ENCODE measurements around the gene SLC25A38.
A peak's percentile ranks its signal among the peaks of the same experiment; 100 is the strongest.

Gene SLC25A38

DNA sequence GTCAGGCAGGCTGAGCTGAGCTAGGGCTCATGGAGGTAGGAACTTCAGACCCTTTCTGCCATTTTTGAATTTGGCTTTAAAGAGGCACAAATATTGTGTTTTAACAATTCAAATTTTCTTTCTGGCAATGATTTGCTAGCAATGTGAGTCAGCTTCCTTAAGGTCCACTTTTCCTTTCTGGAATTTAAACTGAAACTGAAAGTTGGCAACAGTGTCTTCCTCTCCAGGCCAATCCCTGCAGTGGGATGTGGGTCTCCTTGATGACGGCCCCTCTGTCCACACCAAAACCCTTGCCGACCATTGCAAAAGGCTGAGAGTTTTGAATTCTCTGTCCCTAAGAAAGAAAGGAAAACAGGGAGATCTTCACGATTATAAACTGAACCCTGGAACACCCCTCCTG is 50.5 kb downstream of the SLC25A38 start:
- no peak for DNase-seq

GRCh38 chr3:39434574-39434973 is 51.4 kb downstream of the SLC25A38 start:
- DNase-seq: no peak

DNA sequence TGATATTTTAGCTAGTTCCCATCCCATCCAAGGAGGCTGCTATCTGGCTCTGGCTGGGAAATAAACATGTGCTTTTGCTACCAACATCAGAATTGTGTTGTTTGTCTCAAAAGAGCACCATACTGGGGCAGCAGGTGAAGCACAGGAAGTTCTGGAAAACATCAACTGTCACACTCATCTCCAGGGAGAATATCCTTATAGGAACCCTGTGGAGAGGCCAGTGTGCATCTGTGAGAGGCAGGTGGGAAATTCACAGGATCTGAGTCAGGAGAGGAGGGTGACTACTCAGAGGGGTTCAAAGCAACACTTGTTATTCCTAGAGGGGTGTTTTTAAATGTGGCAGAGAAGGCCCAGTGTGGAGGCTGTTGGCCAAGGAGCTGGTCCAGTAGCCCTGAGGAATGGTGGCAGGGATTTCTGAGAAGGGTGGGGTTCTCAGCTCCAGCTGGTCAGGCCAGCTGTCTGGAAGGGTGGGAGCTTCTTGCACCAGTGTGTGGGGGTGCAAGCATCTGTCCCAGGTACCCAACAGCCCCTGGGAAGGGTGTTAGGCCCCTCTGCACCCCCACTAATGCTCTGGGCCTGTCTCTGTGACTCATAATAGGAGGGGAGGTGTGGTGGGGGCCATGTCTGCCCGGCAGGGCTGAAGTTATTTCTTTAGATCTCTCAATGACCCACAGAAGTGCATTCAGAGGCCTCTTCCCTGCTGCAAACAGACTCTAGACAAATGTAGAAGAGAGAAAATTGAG is 52.0 kb downstream of the SLC25A38 start:
- no peak for DNase-seq

DNA sequence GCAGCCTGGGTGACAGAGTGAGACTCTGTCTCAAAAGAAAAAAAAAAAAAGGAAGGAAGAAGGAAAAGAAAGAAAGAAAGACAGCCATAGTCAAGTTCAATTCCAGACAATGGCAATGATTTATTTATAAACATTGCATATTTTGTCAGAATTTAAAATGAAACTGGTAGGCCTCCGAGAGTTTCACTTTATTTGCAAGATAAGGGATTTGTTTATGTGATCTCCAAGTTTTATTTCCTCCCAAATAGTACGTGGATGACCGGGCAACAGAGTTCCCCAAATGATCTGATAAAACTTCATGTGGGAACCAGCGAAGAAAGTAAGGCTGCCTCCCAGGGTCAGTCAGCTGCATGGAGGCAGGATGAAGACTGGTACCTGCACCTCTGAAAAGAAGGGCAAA is 55.7 kb downstream of the SLC25A38 start:
- DNase-seq: no peak

- DNase-seq: no peak
Observed at GRCh38 chr3:39440316-39440715, 57.1 kb downstream of the SLC25A38 start.

DNA sequence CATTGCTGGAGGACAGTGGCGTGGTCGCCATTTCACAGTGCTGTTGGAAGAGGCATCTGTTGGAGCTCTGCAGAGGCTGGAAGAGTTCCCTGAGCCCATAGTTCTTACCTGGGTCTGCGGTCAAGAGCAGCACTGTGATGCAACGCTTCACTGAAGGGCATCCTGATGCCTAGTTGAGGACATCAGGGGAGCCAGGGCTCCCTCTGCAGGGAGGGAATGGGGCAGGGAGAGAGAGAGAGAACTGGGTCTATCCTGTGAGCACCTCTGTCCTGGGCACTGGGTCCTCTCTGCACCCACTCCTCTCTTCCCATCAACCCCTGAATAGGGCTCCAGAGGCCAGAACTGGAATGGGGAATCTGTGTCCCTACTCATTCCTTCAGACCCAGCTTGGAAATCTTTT is 60.4 kb downstream of the SLC25A38 start:
- no peak for DNase-seq

DNA sequence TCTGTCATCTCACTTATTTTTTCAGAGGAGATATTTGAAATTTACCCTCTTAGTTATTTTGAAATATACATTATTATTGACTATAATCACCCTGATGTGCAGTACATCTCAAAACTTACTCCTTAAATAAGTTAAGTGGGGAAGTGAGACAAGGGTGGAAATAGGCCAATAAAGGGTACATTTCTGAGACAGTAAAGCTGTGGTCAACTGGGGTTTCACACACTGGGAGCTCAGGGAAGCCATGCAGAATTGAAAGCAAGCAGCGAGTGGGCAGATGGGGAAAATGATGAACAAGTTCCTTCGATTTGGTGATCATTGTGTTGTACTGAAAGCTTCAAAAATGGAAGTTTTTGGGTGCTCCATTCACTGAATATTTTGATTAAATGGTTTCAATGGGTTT is 62.8 kb downstream of the SLC25A38 start:
- peak in 1 of 51 donors; percentile 13 for DNase-seq

DNA sequence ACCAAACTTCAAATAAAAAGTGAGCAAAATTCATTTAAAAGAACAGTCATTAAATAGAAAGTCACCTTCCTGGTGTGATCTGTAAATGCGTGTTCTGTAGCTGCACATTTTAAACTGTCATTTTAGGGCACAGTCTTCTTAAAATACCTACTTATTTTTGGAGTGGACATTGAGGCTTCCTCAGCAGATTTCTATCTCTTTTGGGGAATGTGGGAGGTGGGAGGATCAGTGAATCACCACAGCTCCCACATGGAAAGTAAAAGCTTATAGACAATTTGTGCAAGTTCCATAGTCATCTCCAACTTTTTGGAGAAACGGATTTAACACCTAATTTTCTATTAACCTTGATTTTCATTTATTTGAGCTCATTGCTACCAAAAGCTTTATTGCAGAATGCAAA is 63.3 kb downstream of the SLC25A38 start:
- DNase-seq: no peak
